Measurements from ENCODE around the gene NRN1. TPM values are rescaled to one million over a fixed set of nuclear protein-coding genes. Genes with fewer than 3 reads are reported as not detected.

NRN1 gene
- total RNA-seq = 24.4 TPM
- long read RNA-seq, transcript NRN1-201 (3 exons, 1,624 nt) = major isoform, 24 of 45 reads
- long read RNA-seq, partial matches to known transcripts = 13 of 45 reads
- long read RNA-seq, other reads (novel, unspliced or antisense) = 7 of 45 reads

GRCh38 chr6:6006428-6007365, at the start of gene NRN1:
Gene NRN1 (minus strand): TSS chr6:6006925. CDS start chr6:6006749, 176 bp downstream.
- Histone ChIP-seq H3K4me1 (peaks cover 33% of the 10 kb centered on the region), H3K27me3 (peaks cover 97% of the 10 kb centered on the region), H3K9me3 (no peaks in the 10 kb centered on the region), H3K27ac (peak within 1 kb of the TSS; percentile 17), H3K4me3 (peak within 1 kb of the TSS; percentile 48), H3K36me3 (no peaks in the 10 kb centered on the region)
- no peak for TF ChIP-seq CTCF (IDR thresholded peaks at IDR 0.05)
- ATAC-seq (no peak), DNase-seq (no peak)
- intact Hi-C loops (cut with DNase I) = no loop called here

- H3K36me3 ChIP-seq = no peaks in the 10 kb centered on the region
- H3K9me3 ChIP-seq = no peaks in the 10 kb centered on the region
- H3K4me3 ChIP-seq = no peak overlapping the region
- no peak for DNase-seq
- intact Hi-C loops (cut with DNase I) = no loop called here
- TF ChIP-seq CTCF (IDR thresholded peaks at IDR 0.05) = no peak
- H3K27ac ChIP-seq = no peak overlapping the region
- H3K4me1 ChIP-seq = no peaks in the 10 kb centered on the region
- no peaks in the 10 kb centered on the region for H3K27me3 ChIP-seq
- no peak for ATAC-seq
Measured at GRCh38 chr6:6052216-6052615, 45.5 kb upstream of the NRN1 start.

GRCh38 chr6:6046716-6047115, 40.0 kb upstream of the NRN1 start:
- H3K4me3 ChIP-seq = no peak overlapping the region
- no peak for DNase-seq
- H3K36me3 ChIP-seq = no peaks in the 10 kb centered on the region
- H3K27me3 ChIP-seq = no peaks in the 10 kb centered on the region
- H3K27ac ChIP-seq = no peak overlapping the region
- intact Hi-C loops (cut with DNase I) = no loop called here
- TF ChIP-seq CTCF (IDR thresholded peaks at IDR 0.05) = no peak
- ATAC-seq = no peak
- H3K9me3 ChIP-seq = no peaks in the 10 kb centered on the region
- H3K4me1 ChIP-seq = no peaks in the 10 kb centered on the region

- Histone ChIP-seq H3K9me3 (no peaks in the 10 kb centered on the region), H3K36me3 (no peaks in the 10 kb centered on the region), H3K4me1 (no peaks in the 10 kb centered on the region), H3K27me3 (no peaks in the 10 kb centered on the region), H3K4me3 (no peak overlapping the region), H3K27ac (no peak overlapping the region)
- intact Hi-C loops (cut with DNase I) = no loop called here
- no peak for TF ChIP-seq CTCF (IDR thresholded peaks at IDR 0.05)
- ATAC-seq (no peak), DNase-seq (no peak)
Measured at GRCh38 chr6:6039946-6040509, 33.3 kb upstream of the NRN1 start.

GRCh38 chr6:6037179-6037578, 30.5 kb upstream of the NRN1 start:
- Histone ChIP-seq H3K27me3 (no peaks in the 10 kb centered on the region), H3K4me3 (no peak overlapping the region), H3K27ac (no peak overlapping the region), H3K4me1 (no peaks in the 10 kb centered on the region), H3K9me3 (no peaks in the 10 kb centered on the region), H3K36me3 (no peaks in the 10 kb centered on the region)
- TF ChIP-seq CTCF (IDR thresholded peaks at IDR 0.05) = no peak
- intact Hi-C loops (cut with DNase I) = no loop called here
- no peak for ATAC-seq
- DNase-seq = no peak
